Upper lobe of left lung (tissue), 4 donors: ENCODE results near the gene NUP98.

Source experiments
- CTCF ChIP-seq, 6 experiments: fragments of 450-650 bp in 4 of 6; fragments of 200-600 bp in 2 of 6; sonication (generic) in 2 of 6; IDR thresholded peaks; one replicate each; pipeline ENCODE4 v1.5.1; 2016 to 2019; ENCODE audit warnings: antibody characterized with exemption in 6 of 6
- EP300 ChIP-seq, 4 donors: sonication (generic); formaldehyde crosslinking; IDR thresholded peaks; one replicate each; pipeline ENCODE4 v1.5.1; 2017; ENCODE audit warnings: antibody characterized with exemption in 4 of 4, control low read depth in 2 of 4
- POLR2A ChIP-seq, 4 donors: fragments of 450-650 bp; IDR thresholded peaks; one replicate each; pipeline ENCODE4 v1.5.1; 2016 to 2017; ENCODE audit warnings: antibody characterized with exemption in 4 of 4, mild to moderate bottlenecking in 2 of 4
- POLR2AphosphoS5 ChIP-seq, 2 donors: sonication (generic); formaldehyde crosslinking; IDR thresholded peaks; one replicate each; pipeline ENCODE4 v1.5.1; 2017; ENCODE audit warnings: antibody characterized with exemption in 2 of 2

GRCh38 chr11:3810951-3811350, 13.6 kb upstream of the NUP98 start:
- no peak for TF ChIP-seq CTCF (IDR thresholded peaks at IDR 0.05)
- TF ChIP-seq POLR2A (IDR thresholded peaks at IDR 0.05), result no peak
- no peak for TF ChIP-seq POLR2AphosphoS5 (IDR thresholded peaks at IDR 0.05)
- no peak for TF ChIP-seq EP300 (IDR thresholded peaks at IDR 0.05)
